Measurements from ENCODE around the gene VWA5A. TPM values are rescaled to one million over a fixed set of nuclear protein-coding genes. Genes with fewer than 3 reads are reported as not detected.

VWA5A gene
- total and polyA plus RNA-seq, 9 of the 15 experiments (the other 6 are each of a cell fraction or from before 2014, with no cell fraction given), result 4.6 to 19.7 (median 6.9) TPM

DNA sequence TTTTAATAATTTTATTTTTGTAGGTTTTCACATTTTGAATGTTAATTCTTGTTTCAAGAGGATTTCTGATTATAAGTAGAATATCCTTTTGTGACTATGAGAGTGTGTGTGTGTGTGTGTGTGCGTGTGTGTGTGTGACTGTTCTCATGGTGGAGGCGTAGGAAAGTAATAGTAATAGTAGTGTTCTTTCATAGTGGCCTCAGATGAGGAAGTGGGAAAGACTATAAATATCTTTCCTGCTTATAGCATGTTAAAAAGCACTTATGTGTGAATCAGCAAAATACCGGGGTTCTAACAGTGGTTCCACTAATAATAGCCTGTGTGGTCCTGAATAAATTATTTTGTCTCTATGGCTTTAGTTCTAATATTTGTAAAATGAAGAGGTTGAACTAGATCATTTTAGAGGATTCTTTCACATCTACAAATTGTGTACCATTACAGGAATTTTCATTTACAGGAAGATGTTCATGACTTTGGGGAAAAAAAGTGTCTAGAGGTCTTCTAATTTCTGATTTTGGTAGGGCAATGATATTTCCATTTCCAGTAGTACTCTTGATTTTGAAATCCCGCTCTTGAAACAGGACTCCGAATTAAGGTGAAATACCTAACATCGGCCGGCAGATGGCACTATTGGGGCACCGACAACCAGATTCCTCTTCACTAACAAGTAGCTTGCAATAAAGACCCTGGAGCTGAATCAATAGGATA lies 44.2 kb upstream of the VWA5A start (continued):
- TF ChIP-seq ZNF764 (CRISPR knock-in tag; IDR thresholded peaks at IDR 0.05; ENCODE audit: low read depth), result no peak
- TF ChIP-seq, protein P1, sequence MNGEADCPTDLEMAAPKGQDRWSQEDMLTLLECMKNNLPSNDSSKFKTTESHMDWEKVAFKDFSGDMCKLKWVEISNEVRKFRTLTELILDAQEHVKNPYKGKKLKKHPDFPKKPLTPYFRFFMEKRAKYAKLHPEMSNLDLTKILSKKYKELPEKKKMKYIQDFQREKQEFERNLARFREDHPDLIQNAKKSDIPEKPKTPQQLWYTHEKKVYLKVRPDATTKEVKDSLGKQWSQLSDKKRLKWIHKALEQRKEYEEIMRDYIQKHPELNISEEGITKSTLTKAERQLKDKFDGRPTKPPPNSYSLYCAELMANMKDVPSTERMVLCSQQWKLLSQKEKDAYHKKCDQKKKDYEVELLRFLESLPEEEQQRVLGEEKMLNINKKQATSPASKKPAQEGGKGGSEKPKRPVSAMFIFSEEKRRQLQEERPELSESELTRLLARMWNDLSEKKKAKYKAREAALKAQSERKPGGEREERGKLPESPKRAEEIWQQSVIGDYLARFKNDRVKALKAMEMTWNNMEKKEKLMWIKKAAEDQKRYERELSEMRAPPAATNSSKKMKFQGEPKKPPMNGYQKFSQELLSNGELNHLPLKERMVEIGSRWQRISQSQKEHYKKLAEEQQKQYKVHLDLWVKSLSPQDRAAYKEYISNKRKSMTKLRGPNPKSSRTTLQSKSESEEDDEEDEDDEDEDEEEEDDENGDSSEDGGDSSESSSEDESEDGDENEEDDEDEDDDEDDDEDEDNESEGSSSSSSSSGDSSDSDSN (IDR thresholded peaks at IDR 0.05; ENCODE audit: borderline replicate concordance in 1 of 2, low read depth in 2 of 2, low read length in 2 of 2), result no peak
- TF ChIP-seq HNRNPUL1 (IDR thresholded peaks at IDR 0.05; ENCODE audit: low read length), result no peak
- TF ChIP-seq CEBPG (CRISPR knock-in tag; IDR thresholded peaks at IDR 0.05), result no peak
- TF ChIP-seq CEBPG (tag; conservative IDR thresholded peaks at IDR 0.05 in 1 of 2, IDR thresholded peaks at IDR 0.05 in 1 of 2), result peak; percentile 18 to 42; a peak in 1 of 4 replicates
- TF ChIP-seq BCOR (IDR thresholded peaks at IDR 0.05), result no peak
- peak; percentile 24; the same call in 1 of the 2 replicates for TF ChIP-seq JUND (IDR thresholded peaks at IDR 0.05; ENCODE audit: borderline replicate concordance, low read depth, low read length)
- no peak for TF ChIP-seq JUND (tag; IDR thresholded peaks at IDR 0.05; ENCODE audit: borderline replicate concordance, low read depth, low read length)
- no peak for TF ChIP-seq MTA2 (IDR thresholded peaks at IDR 0.05; ENCODE audit: low read depth)
- no peak for TF ChIP-seq PHF21A (IDR thresholded peaks at IDR 0.05; ENCODE audit: borderline replicate concordance, low read depth)
- TF ChIP-seq, protein P2, sequence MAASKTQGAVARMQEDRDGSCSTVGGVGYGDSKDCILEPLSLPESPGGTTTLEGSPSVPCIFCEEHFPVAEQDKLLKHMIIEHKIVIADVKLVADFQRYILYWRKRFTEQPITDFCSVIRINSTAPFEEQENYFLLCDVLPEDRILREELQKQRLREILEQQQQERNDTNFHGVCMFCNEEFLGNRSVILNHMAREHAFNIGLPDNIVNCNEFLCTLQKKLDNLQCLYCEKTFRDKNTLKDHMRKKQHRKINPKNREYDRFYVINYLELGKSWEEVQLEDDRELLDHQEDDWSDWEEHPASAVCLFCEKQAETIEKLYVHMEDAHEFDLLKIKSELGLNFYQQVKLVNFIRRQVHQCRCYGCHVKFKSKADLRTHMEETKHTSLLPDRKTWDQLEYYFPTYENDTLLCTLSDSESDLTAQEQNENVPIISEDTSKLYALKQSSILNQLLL (CRISPR knock-in tag; IDR thresholded peaks at IDR 0.05; ENCODE audit: borderline replicate concordance), result no peak
- TF ChIP-seq, protein P3, sequence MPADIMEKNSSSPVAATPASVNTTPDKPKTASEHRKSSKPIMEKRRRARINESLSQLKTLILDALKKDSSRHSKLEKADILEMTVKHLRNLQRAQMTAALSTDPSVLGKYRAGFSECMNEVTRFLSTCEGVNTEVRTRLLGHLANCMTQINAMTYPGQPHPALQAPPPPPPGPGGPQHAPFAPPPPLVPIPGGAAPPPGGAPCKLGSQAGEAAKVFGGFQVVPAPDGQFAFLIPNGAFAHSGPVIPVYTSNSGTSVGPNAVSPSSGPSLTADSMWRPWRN (IDR thresholded peaks at IDR 0.05; ENCODE audit: low read depth), result no peak
- TF ChIP-seq RAD21 (CRISPR knock-in tag; conservative IDR thresholded peaks at IDR 0.05 in 1 of 2, IDR thresholded peaks at IDR 0.05 in 1 of 2), result peak; percentile 92
- no peak for TF ChIP-seq SREBF2 (CRISPR knock-in tag; IDR thresholded peaks at IDR 0.05)
- no peak for TF ChIP-seq POLR2AphosphoS5 (IDR thresholded peaks at IDR 0.05; ENCODE audit: control insufficient read depth, insufficient read depth, low read depth, low read length)
- TF ChIP-seq TCF7 (IDR thresholded peaks at IDR 0.05; ENCODE audit: borderline replicate concordance), result no peak
- TF ChIP-seq, protein P4, sequence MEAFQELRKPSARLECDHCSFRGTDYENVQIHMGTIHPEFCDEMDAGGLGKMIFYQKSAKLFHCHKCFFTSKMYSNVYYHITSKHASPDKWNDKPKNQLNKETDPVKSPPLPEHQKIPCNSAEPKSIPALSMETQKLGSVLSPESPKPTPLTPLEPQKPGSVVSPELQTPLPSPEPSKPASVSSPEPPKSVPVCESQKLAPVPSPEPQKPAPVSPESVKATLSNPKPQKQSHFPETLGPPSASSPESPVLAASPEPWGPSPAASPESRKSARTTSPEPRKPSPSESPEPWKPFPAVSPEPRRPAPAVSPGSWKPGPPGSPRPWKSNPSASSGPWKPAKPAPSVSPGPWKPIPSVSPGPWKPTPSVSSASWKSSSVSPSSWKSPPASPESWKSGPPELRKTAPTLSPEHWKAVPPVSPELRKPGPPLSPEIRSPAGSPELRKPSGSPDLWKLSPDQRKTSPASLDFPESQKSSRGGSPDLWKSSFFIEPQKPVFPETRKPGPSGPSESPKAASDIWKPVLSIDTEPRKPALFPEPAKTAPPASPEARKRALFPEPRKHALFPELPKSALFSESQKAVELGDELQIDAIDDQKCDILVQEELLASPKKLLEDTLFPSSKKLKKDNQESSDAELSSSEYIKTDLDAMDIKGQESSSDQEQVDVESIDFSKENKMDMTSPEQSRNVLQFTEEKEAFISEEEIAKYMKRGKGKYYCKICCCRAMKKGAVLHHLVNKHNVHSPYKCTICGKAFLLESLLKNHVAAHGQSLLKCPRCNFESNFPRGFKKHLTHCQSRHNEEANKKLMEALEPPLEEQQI (IDR thresholded peaks at IDR 0.05), result peak; percentile 30; the same call in 1 of the 2 replicates
- no peak for TF ChIP-seq MAFK (IDR thresholded peaks at IDR 0.05; ENCODE audit: low read length)
- TF ChIP-seq TFAM (CRISPR knock-in tag; conservative IDR thresholded peaks at IDR 0.05), result no peak

Data from K562 (cell line).